ENCODE measurements around the gene NCOA1.

Gene NCOA1

GRCh38 chr2:24505534-24506275 is 14.7 kb downstream of the NCOA1 start:
- H3K4me3 ChIP-seq (ENCODE audit: insufficient read depth, low read depth, low read length, poor library complexity, severe bottlenecking): no peak overlapping the region
- H3K36me3 ChIP-seq (ENCODE audit: control insufficient read depth, insufficient read depth, low read length): no peaks in the 10 kb centered on the region
- no peaks in the 10 kb centered on the region for H3K9me3 ChIP-seq (ENCODE audit: control insufficient read depth, low read length)
- no peaks in the 10 kb centered on the region for H3K27me3 ChIP-seq (replicated peaks; ENCODE audit: control insufficient read depth, insufficient read depth, low read length, poor library complexity, severe bottlenecking)
- no peak for DNase-seq
- no peak overlapping the region for H3K27ac ChIP-seq (ENCODE audit: insufficient read depth, low read length, poor library complexity, severe bottlenecking)
- H3K4me1 ChIP-seq (ENCODE audit: control insufficient read depth, insufficient read depth, low read length, poor library complexity, severe bottlenecking): no peaks in the 10 kb centered on the region

GRCh38 chr2:24507549-24507948 is 16.5 kb downstream of the NCOA1 start:
- Histone ChIP-seq H3K4me1 (ENCODE audit: control insufficient read depth, insufficient read depth, low read length, poor library complexity, severe bottlenecking) (no peaks in the 10 kb centered on the region), H3K9me3 (ENCODE audit: control insufficient read depth, low read length) (no peaks in the 10 kb centered on the region), H3K4me3 (ENCODE audit: insufficient read depth, low read depth, low read length, poor library complexity, severe bottlenecking) (no peak overlapping the region), H3K27me3 (replicated peaks; ENCODE audit: control insufficient read depth, insufficient read depth, low read length, poor library complexity, severe bottlenecking) (no peaks in the 10 kb centered on the region), H3K36me3 (ENCODE audit: control insufficient read depth, insufficient read depth, low read length) (no peaks in the 10 kb centered on the region), H3K27ac (ENCODE audit: insufficient read depth, low read length, poor library complexity, severe bottlenecking) (no peak overlapping the region)
- no peak for DNase-seq

GRCh38 chr2:24508878-24509277 is 17.8 kb downstream of the NCOA1 start:
- Histone ChIP-seq H3K36me3 (ENCODE audit: control insufficient read depth, insufficient read depth, low read length) (no peaks in the 10 kb centered on the region), H3K9me3 (ENCODE audit: control insufficient read depth, low read length) (no peaks in the 10 kb centered on the region), H3K4me3 (ENCODE audit: insufficient read depth, low read depth, low read length, poor library complexity, severe bottlenecking) (no peak overlapping the region), H3K4me1 (ENCODE audit: control insufficient read depth, insufficient read depth, low read length, poor library complexity, severe bottlenecking) (no peaks in the 10 kb centered on the region), H3K27me3 (replicated peaks; ENCODE audit: control insufficient read depth, insufficient read depth, low read length, poor library complexity, severe bottlenecking) (no peaks in the 10 kb centered on the region), H3K27ac (ENCODE audit: insufficient read depth, low read length, poor library complexity, severe bottlenecking) (no peak overlapping the region)
- no peak for DNase-seq

GRCh38 chr2:24509425-24509824 is 18.4 kb downstream of the NCOA1 start:
- Histone ChIP-seq H3K27ac (ENCODE audit: insufficient read depth, low read length, poor library complexity, severe bottlenecking) (no peak overlapping the region), H3K9me3 (ENCODE audit: control insufficient read depth, low read length) (no peaks in the 10 kb centered on the region), H3K4me1 (ENCODE audit: control insufficient read depth, insufficient read depth, low read length, poor library complexity, severe bottlenecking) (no peaks in the 10 kb centered on the region), H3K4me3 (ENCODE audit: insufficient read depth, low read depth, low read length, poor library complexity, severe bottlenecking) (no peak overlapping the region), H3K27me3 (replicated peaks; ENCODE audit: control insufficient read depth, insufficient read depth, low read length, poor library complexity, severe bottlenecking) (no peaks in the 10 kb centered on the region), H3K36me3 (ENCODE audit: control insufficient read depth, insufficient read depth, low read length) (no peaks in the 10 kb centered on the region)
- no peak for DNase-seq

GRCh38 chr2:24509840-24510239 is 18.8 kb downstream of the NCOA1 start:
- Histone ChIP-seq H3K27ac (ENCODE audit: insufficient read depth, low read length, poor library complexity, severe bottlenecking) (no peak overlapping the region), H3K4me1 (ENCODE audit: control insufficient read depth, insufficient read depth, low read length, poor library complexity, severe bottlenecking) (no peaks in the 10 kb centered on the region), H3K27me3 (replicated peaks; ENCODE audit: control insufficient read depth, insufficient read depth, low read length, poor library complexity, severe bottlenecking) (no peaks in the 10 kb centered on the region), H3K36me3 (ENCODE audit: control insufficient read depth, insufficient read depth, low read length) (no peaks in the 10 kb centered on the region), H3K9me3 (ENCODE audit: control insufficient read depth, low read length) (no peaks in the 10 kb centered on the region), H3K4me3 (ENCODE audit: insufficient read depth, low read depth, low read length, poor library complexity, severe bottlenecking) (no peak overlapping the region)
- DNase-seq: no peak

- no peaks in the 10 kb centered on the region for H3K9me3 ChIP-seq (ENCODE audit: control insufficient read depth, low read length)
- H3K4me1 ChIP-seq (ENCODE audit: control insufficient read depth, insufficient read depth, low read length, poor library complexity, severe bottlenecking): no peaks in the 10 kb centered on the region
- H3K27ac ChIP-seq (ENCODE audit: insufficient read depth, low read length, poor library complexity, severe bottlenecking): no peak overlapping the region
- no peaks in the 10 kb centered on the region for H3K27me3 ChIP-seq (replicated peaks; ENCODE audit: control insufficient read depth, insufficient read depth, low read length, poor library complexity, severe bottlenecking)
- H3K36me3 ChIP-seq (ENCODE audit: control insufficient read depth, insufficient read depth, low read length): no peaks in the 10 kb centered on the region
- DNase-seq: no peak
- H3K4me3 ChIP-seq (ENCODE audit: insufficient read depth, low read depth, low read length, poor library complexity, severe bottlenecking): no peak overlapping the region
These were observed 19.7 kb downstream of the NCOA1 start for GRCh38 chr2:24510771-24511170.

- no peaks in the 10 kb centered on the region for H3K9me3 ChIP-seq (ENCODE audit: control insufficient read depth, low read length)
- no peak for DNase-seq
- no peaks in the 10 kb centered on the region for H3K4me1 ChIP-seq (ENCODE audit: control insufficient read depth, insufficient read depth, low read length, poor library complexity, severe bottlenecking)
- no peak overlapping the region for H3K27ac ChIP-seq (ENCODE audit: insufficient read depth, low read length, poor library complexity, severe bottlenecking)
- no peaks in the 10 kb centered on the region for H3K27me3 ChIP-seq (replicated peaks; ENCODE audit: control insufficient read depth, insufficient read depth, low read length, poor library complexity, severe bottlenecking)
- H3K4me3 ChIP-seq (ENCODE audit: insufficient read depth, low read depth, low read length, poor library complexity, severe bottlenecking): no peak overlapping the region
- H3K36me3 ChIP-seq (ENCODE audit: control insufficient read depth, insufficient read depth, low read length): no peaks in the 10 kb centered on the region
These were observed 20.1 kb downstream of the NCOA1 start for GRCh38 chr2:24511198-24511597.

GRCh38 chr2:24511894-24512293 is 20.8 kb downstream of the NCOA1 start:
- no peaks in the 10 kb centered on the region for H3K4me1 ChIP-seq (ENCODE audit: control insufficient read depth, insufficient read depth, low read length, poor library complexity, severe bottlenecking)
- H3K9me3 ChIP-seq (ENCODE audit: control insufficient read depth, low read length): no peaks in the 10 kb centered on the region
- no peak for DNase-seq
- no peak overlapping the region for H3K27ac ChIP-seq (ENCODE audit: insufficient read depth, low read length, poor library complexity, severe bottlenecking)
- no peaks in the 10 kb centered on the region for H3K27me3 ChIP-seq (replicated peaks; ENCODE audit: control insufficient read depth, insufficient read depth, low read length, poor library complexity, severe bottlenecking)
- no peaks in the 10 kb centered on the region for H3K36me3 ChIP-seq (ENCODE audit: control insufficient read depth, insufficient read depth, low read length)
- no peak overlapping the region for H3K4me3 ChIP-seq (ENCODE audit: insufficient read depth, low read depth, low read length, poor library complexity, severe bottlenecking)

GRCh38 chr2:24512404-24512803 is 21.4 kb downstream of the NCOA1 start:
- no peak for DNase-seq
- no peak overlapping the region for H3K27ac ChIP-seq (ENCODE audit: insufficient read depth, low read length, poor library complexity, severe bottlenecking)
- H3K4me3 ChIP-seq (ENCODE audit: insufficient read depth, low read depth, low read length, poor library complexity, severe bottlenecking): no peak overlapping the region

GRCh38 chr2:24512831-24513230 is 21.8 kb downstream of the NCOA1 start:
- H3K4me3 ChIP-seq (ENCODE audit: insufficient read depth, low read depth, low read length, poor library complexity, severe bottlenecking): no peak overlapping the region
- H3K36me3 ChIP-seq (ENCODE audit: control insufficient read depth, insufficient read depth, low read length): no peaks in the 10 kb centered on the region
- no peak for DNase-seq
- no peak overlapping the region for H3K27ac ChIP-seq (ENCODE audit: insufficient read depth, low read length, poor library complexity, severe bottlenecking)
- H3K27me3 ChIP-seq (replicated peaks; ENCODE audit: control insufficient read depth, insufficient read depth, low read length, poor library complexity, severe bottlenecking): no peaks in the 10 kb centered on the region
- no peaks in the 10 kb centered on the region for H3K9me3 ChIP-seq (ENCODE audit: control insufficient read depth, low read length)
- H3K4me1 ChIP-seq (ENCODE audit: control insufficient read depth, insufficient read depth, low read length, poor library complexity, severe bottlenecking): no peaks in the 10 kb centered on the region

More at GRCh38 chr2:24512404-24512803, 21.4 kb downstream of the NCOA1 start:
- no peaks in the 10 kb centered on the region for H3K9me3 ChIP-seq (ENCODE audit: control insufficient read depth, low read length)
- H3K36me3 ChIP-seq (ENCODE audit: control insufficient read depth, insufficient read depth, low read length): no peaks in the 10 kb centered on the region
- H3K4me1 ChIP-seq (ENCODE audit: control insufficient read depth, insufficient read depth, low read length, poor library complexity, severe bottlenecking): no peaks in the 10 kb centered on the region
- no peaks in the 10 kb centered on the region for H3K27me3 ChIP-seq (replicated peaks; ENCODE audit: control insufficient read depth, insufficient read depth, low read length, poor library complexity, severe bottlenecking)

Measured in effector memory CD4-positive, alpha-beta T cell (primary cell).